ENCODE data around the gene CKS2.

DNA sequence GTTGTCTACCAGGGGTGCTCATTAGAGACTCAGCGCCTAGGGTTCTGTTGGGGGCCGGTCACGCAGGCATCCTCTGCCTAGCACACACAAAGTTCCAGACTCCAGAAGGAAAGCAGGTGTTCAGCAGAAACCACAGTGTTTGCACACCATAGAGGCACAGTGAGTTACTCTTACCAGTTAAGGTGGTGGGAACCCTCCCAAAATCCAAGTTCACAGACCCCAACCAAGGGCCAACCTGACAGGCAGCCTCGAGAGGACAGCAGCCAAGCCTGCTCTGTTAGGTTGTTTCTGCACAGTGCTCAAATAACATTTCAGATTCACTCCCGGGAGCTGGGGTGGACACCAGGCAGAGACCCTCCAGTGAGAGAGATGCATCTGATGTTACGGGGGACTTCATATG lies 43.5 kb downstream of the CKS2 start:
- TF ChIP-seq CTCF (conservative IDR thresholded peaks at IDR 0.05 in 1 of 2, IDR thresholded peaks at IDR 0.05 in 1 of 2; ENCODE audit: extremely low read depth in 1 of 2, insufficient read depth in 1 of 2, low read depth in 1 of 2, low read length in 2 of 2) (no peak), EZH2 (IDR thresholded peaks at IDR 0.05; ENCODE audit: borderline replicate concordance, low read length) (no peak)

Measured in mammary epithelial cell (primary cell).